ENCODE results near the gene FIZ1.
A peak's percentile ranks its signal among the peaks of the same experiment; 100 is the strongest.

Gene FIZ1

GRCh38 chr19:55550321-55550650 lies 49.0 kb downstream of the FIZ1 start:
- DNase-seq (ENCODE audit: low spot score) = no peak
- in situ Hi-C loops (cut with MboI; ENCODE audit: low sequenced_read_pairs, unreplicated experiment) = no loop called here
- no peak for TF ChIP-seq CTCF (IDR thresholded peaks at IDR 0.05; ENCODE audit: borderline replicate concordance, control extremely low read depth, extremely low read depth, insufficient read depth, missing control alignments)

GRCh38 chr19:55549500-55550320 lies 49.6 kb downstream of the FIZ1 start:
- no peak for TF ChIP-seq CTCF (IDR thresholded peaks at IDR 0.05; ENCODE audit: borderline replicate concordance, control extremely low read depth, extremely low read depth, insufficient read depth, missing control alignments)
- peak; percentile 52 for DNase-seq (ENCODE audit: low spot score)
- in situ Hi-C loops (cut with MboI; ENCODE audit: low sequenced_read_pairs, unreplicated experiment) = no loop called here

GRCh38 chr19:55546822-55547614 lies 52.3 kb downstream of the FIZ1 start:
- in situ Hi-C loops (cut with MboI; ENCODE audit: low sequenced_read_pairs, unreplicated experiment) = no loop called here
- no peak for TF ChIP-seq CTCF (IDR thresholded peaks at IDR 0.05; ENCODE audit: borderline replicate concordance, control extremely low read depth, extremely low read depth, insufficient read depth, missing control alignments)
- DNase-seq (ENCODE audit: low spot score) = peak; percentile 36

- DNase-seq (ENCODE audit: low spot score) = peak; percentile 30
- TF ChIP-seq CTCF (IDR thresholded peaks at IDR 0.05; ENCODE audit: borderline replicate concordance, control extremely low read depth, extremely low read depth, insufficient read depth, missing control alignments) = no peak
- in situ Hi-C loops (cut with MboI; ENCODE audit: low sequenced_read_pairs, unreplicated experiment) = no loop called here
Measured at GRCh38 chr19:55546011-55546410, 53.3 kb downstream of the FIZ1 start.

- in situ Hi-C loops (cut with MboI; ENCODE audit: low sequenced_read_pairs, unreplicated experiment) = no loop called here
- TF ChIP-seq CTCF (IDR thresholded peaks at IDR 0.05; ENCODE audit: borderline replicate concordance, control extremely low read depth, extremely low read depth, insufficient read depth, missing control alignments) = no peak
- peak; percentile 31 for DNase-seq (ENCODE audit: low spot score)
Measured at GRCh38 chr19:55545443-55545842, 53.9 kb downstream of the FIZ1 start, which contains the start of gene SBK3. SBK3 (minus strand) TSS chr19:55545543; CDS start chr19:55545543, 0 bp downstream.

GRCh38 chr19:55544776-55545439 lies 54.4 kb downstream of the FIZ1 start:
- in situ Hi-C loops (cut with MboI; ENCODE audit: low sequenced_read_pairs, unreplicated experiment) = no loop called here
- TF ChIP-seq CTCF (IDR thresholded peaks at IDR 0.05; ENCODE audit: borderline replicate concordance, control extremely low read depth, extremely low read depth, insufficient read depth, missing control alignments) = no peak
- DNase-seq (ENCODE audit: low spot score) = peak; percentile 31

Data from GM13976 (cell line).